Glomerular endothelial cell (primary cell): ENCODE data around the gene SACS. TPM values are rescaled to one million over a fixed set of nuclear protein-coding genes. Genes with fewer than 3 reads are reported as not detected.
"Not testable (repeated sequence)": the region's sequence is repeated elsewhere in the genome, so short reads cannot be mapped to it uniquely, and the experiment has no call there.

Source experiments
- DNase-seq: peaks from one replicate; pipeline ENCODE4 v3.0.0-alpha.2; 2011; ENCODE audit warnings: low read depth, low spot score; ENCODE audit errors: extremely low read depth
- total RNA-seq: library from RNA; depleted of rRNA; stranded (reverse); fragments of >200 nt; gene quantifications from 2 replicates; pipeline ENCODE4 v1.2.3, GENCODE V29; 2015

The SACS gene
- total RNA-seq, 1 donor from 2014 or later = 99.6 TPM

- DNase-seq = no peak
These were observed 14.5 kb downstream of the SACS start for GRCh38 chr13:23418776-23419683.

GRCh38 chr13:23414682-23415081 lies 18.8 kb downstream of the SACS start:
- no peak for DNase-seq

- DNase-seq = no peak
These were observed 21.8 kb downstream of the SACS start for GRCh38 chr13:23411706-23412105.

GRCh38 chr13:23411220-23411619 lies 22.3 kb downstream of the SACS start:
- DNase-seq = no peak

GRCh38 chr13:23408026-23408425 lies 25.5 kb downstream of the SACS start:
- no peak for DNase-seq

GRCh38 chr13:23401156-23401555 lies 32.3 kb downstream of the SACS start:
- not testable (repeated sequence) for DNase-seq

- no peak for DNase-seq
These were observed 34.2 kb downstream of the SACS start for GRCh38 chr13:23399347-23399746.

GRCh38 chr13:23394821-23395220 lies 38.7 kb downstream of the SACS start:
- DNase-seq = no peak

GRCh38 chr13:23392925-23393645 lies 40.4 kb downstream of the SACS start:
- DNase-seq = no peak

- no peak for DNase-seq
These were observed 41.2 kb downstream of the SACS start for GRCh38 chr13:23392313-23392712.

- DNase-seq = no peak
These were observed 41.8 kb downstream of the SACS start for GRCh38 chr13:23391752-23392151.

GRCh38 chr13:23386533-23386932 lies 47.0 kb downstream of the SACS start:
- no peak for DNase-seq

GRCh38 chr13:23385931-23386330 lies 47.6 kb downstream of the SACS start:
- no peak for DNase-seq

- no peak for DNase-seq
These were observed 49.4 kb downstream of the SACS start for GRCh38 chr13:23384111-23384510.

GRCh38 chr13:23383151-23383550 lies 50.4 kb downstream of the SACS start:
- DNase-seq = no peak

GRCh38 chr13:23381866-23382265 lies 51.6 kb downstream of the SACS start:
- no peak for DNase-seq

GRCh38 chr13:23380534-23380933 lies 53.0 kb downstream of the SACS start:
- no peak for DNase-seq

GRCh38 chr13:23377983-23378632 lies 55.4 kb downstream of the SACS start:
- peak; percentile 75 for DNase-seq

- DNase-seq = no peak
These were observed 55.9 kb downstream of the SACS start for GRCh38 chr13:23377579-23377978.

GRCh38 chr13:23375001-23375971 lies 58.2 kb downstream of the SACS start:
- no peak for DNase-seq
